Measurements from ENCODE around the gene HTR3E.

Gene HTR3E

GRCh38 chr3:184081116-184081830 is 15.6 kb upstream of the HTR3E start:
- H3K9me3 ChIP-seq (ENCODE audit: insufficient read depth, low read length): peaks cover 17% of the 10 kb centered on the region
- no peak for TF ChIP-seq YY1 (IDR thresholded peaks at IDR 0.05; ENCODE audit: insufficient read depth, insufficient read length)

GRCh38 chr3:184082034-184082433 is 14.8 kb upstream of the HTR3E start:
- Histone ChIP-seq H3K4me3 (ENCODE audit: insufficient read length, low read depth) (no peak overlapping the region), H3K9me3 (ENCODE audit: insufficient read depth, low read length) (peaks cover 17% of the 10 kb centered on the region), H3K36me3 (ENCODE audit: insufficient read depth, insufficient read length, low read length) (no peaks in the 10 kb centered on the region), H3K9ac (ENCODE audit: insufficient read length, low read depth) (no peak overlapping the region), H3K4me1 (ENCODE audit: insufficient read depth, insufficient read length) (no peaks in the 10 kb centered on the region), H3K27me3 (ENCODE audit: insufficient read depth, insufficient read length) (no peaks in the 10 kb centered on the region)
- no peak for TF ChIP-seq YY1 (IDR thresholded peaks at IDR 0.05; ENCODE audit: insufficient read depth, insufficient read length)
- no peak for TF ChIP-seq ZNF274 (IDR thresholded peaks at IDR 0.05; ENCODE audit: low read depth, low read length)
- no peak for TF ChIP-seq SUZ12 (IDR thresholded peaks at IDR 0.05; ENCODE audit: extremely low read depth, insufficient read depth, insufficient read length)
- DNase-seq (ENCODE audit: low read depth, low spot score): no peak

More at GRCh38 chr3:184081116-184081830, 15.6 kb upstream of the HTR3E start:
- H3K36me3 ChIP-seq (ENCODE audit: insufficient read depth, insufficient read length, low read length): no peaks in the 10 kb centered on the region
- H3K4me1 ChIP-seq (ENCODE audit: insufficient read depth, insufficient read length): no peaks in the 10 kb centered on the region
- no peak overlapping the region for H3K9ac ChIP-seq (ENCODE audit: insufficient read length, low read depth)
- H3K4me3 ChIP-seq (ENCODE audit: insufficient read length, low read depth): no peak overlapping the region
- no peaks in the 10 kb centered on the region for H3K27me3 ChIP-seq (ENCODE audit: insufficient read depth, insufficient read length)
- no peak for DNase-seq (ENCODE audit: low read depth, low spot score)

GRCh38 chr3:184082465-184082864 is 14.4 kb upstream of the HTR3E start:
- TF ChIP-seq SUZ12 (IDR thresholded peaks at IDR 0.05; ENCODE audit: extremely low read depth, insufficient read depth, insufficient read length): no peak
- TF ChIP-seq ZNF274 (IDR thresholded peaks at IDR 0.05; ENCODE audit: low read depth, low read length): no peak
- TF ChIP-seq YY1 (IDR thresholded peaks at IDR 0.05; ENCODE audit: insufficient read depth, insufficient read length): no peak
- Histone ChIP-seq H3K4me1 (ENCODE audit: insufficient read depth, insufficient read length) (no peaks in the 10 kb centered on the region), H3K4me3 (ENCODE audit: insufficient read length, low read depth) (no peak overlapping the region), H3K27me3 (ENCODE audit: insufficient read depth, insufficient read length) (no peaks in the 10 kb centered on the region), H3K36me3 (ENCODE audit: insufficient read depth, insufficient read length, low read length) (no peaks in the 10 kb centered on the region), H3K9ac (ENCODE audit: insufficient read length, low read depth) (no peak overlapping the region), H3K9me3 (ENCODE audit: insufficient read depth, low read length) (peaks cover 17% of the 10 kb centered on the region)
- no peak for DNase-seq (ENCODE audit: low read depth, low spot score)

- no peak overlapping the region for H3K4me3 ChIP-seq (ENCODE audit: insufficient read length, low read depth)
These were observed 11.4 kb upstream of the HTR3E start for GRCh38 chr3:184085389-184085852.

GRCh38 chr3:184092199-184092598 is 4.7 kb upstream of the HTR3E start:
- Histone ChIP-seq H3K9me3 (ENCODE audit: insufficient read depth, low read length) (peaks cover 23% of the 10 kb centered on the region), H3K27me3 (ENCODE audit: insufficient read depth, insufficient read length) (no peaks in the 10 kb centered on the region), H3K9ac (ENCODE audit: insufficient read length, low read depth) (no peak overlapping the region), H3K4me3 (ENCODE audit: insufficient read length, low read depth) (no peak overlapping the region), H3K4me1 (ENCODE audit: insufficient read depth, insufficient read length) (no peaks in the 10 kb centered on the region), H3K36me3 (ENCODE audit: insufficient read depth, insufficient read length, low read length) (no peaks in the 10 kb centered on the region)
- no peak for DNase-seq (ENCODE audit: low read depth, low spot score)
- TF ChIP-seq SUZ12 (IDR thresholded peaks at IDR 0.05; ENCODE audit: extremely low read depth, insufficient read depth, insufficient read length): no peak
- no peak for TF ChIP-seq YY1 (IDR thresholded peaks at IDR 0.05; ENCODE audit: insufficient read depth, insufficient read length)
- no peak for TF ChIP-seq ZNF274 (IDR thresholded peaks at IDR 0.05; ENCODE audit: low read depth, low read length)

More at GRCh38 chr3:184085389-184085852, 11.4 kb upstream of the HTR3E start:
- peaks cover 17% of the 10 kb centered on the region for H3K9me3 ChIP-seq (ENCODE audit: insufficient read depth, low read length)
- TF ChIP-seq ZNF274 (IDR thresholded peaks at IDR 0.05; ENCODE audit: low read depth, low read length): no peak
- TF ChIP-seq YY1 (IDR thresholded peaks at IDR 0.05; ENCODE audit: insufficient read depth, insufficient read length): no peak
- no peak for TF ChIP-seq SUZ12 (IDR thresholded peaks at IDR 0.05; ENCODE audit: extremely low read depth, insufficient read depth, insufficient read length)
- DNase-seq (ENCODE audit: low read depth, low spot score): no peak
- no peak overlapping the region for H3K9ac ChIP-seq (ENCODE audit: insufficient read length, low read depth)
- no peaks in the 10 kb centered on the region for H3K27me3 ChIP-seq (ENCODE audit: insufficient read depth, insufficient read length)
- no peaks in the 10 kb centered on the region for H3K36me3 ChIP-seq (ENCODE audit: insufficient read depth, insufficient read length, low read length)
- H3K4me1 ChIP-seq (ENCODE audit: insufficient read depth, insufficient read length): no peaks in the 10 kb centered on the region

- no peak overlapping the region for H3K4me3 ChIP-seq (ENCODE audit: insufficient read length, low read depth)
- H3K36me3 ChIP-seq (ENCODE audit: insufficient read depth, insufficient read length, low read length): no peaks in the 10 kb centered on the region
- H3K9me3 ChIP-seq (ENCODE audit: insufficient read depth, low read length): peaks cover 9% of the 10 kb centered on the region
- H3K27me3 ChIP-seq (ENCODE audit: insufficient read depth, insufficient read length): no peaks in the 10 kb centered on the region
- TF ChIP-seq SUZ12 (IDR thresholded peaks at IDR 0.05; ENCODE audit: extremely low read depth, insufficient read depth, insufficient read length) (no peak), ZNF274 (IDR thresholded peaks at IDR 0.05; ENCODE audit: low read depth, low read length) (no peak), YY1 (IDR thresholded peaks at IDR 0.05; ENCODE audit: insufficient read depth, insufficient read length) (no peak)
- no peaks in the 10 kb centered on the region for H3K4me1 ChIP-seq (ENCODE audit: insufficient read depth, insufficient read length)
- DNase-seq (ENCODE audit: low read depth, low spot score): no peak
- no peak overlapping the region for H3K9ac ChIP-seq (ENCODE audit: insufficient read length, low read depth)
These were observed 692 bp downstream of the HTR3E start for GRCh38 chr3:184097556-184097955.

- H3K9ac ChIP-seq (ENCODE audit: insufficient read length, low read depth): no peak overlapping the region
- H3K27me3 ChIP-seq (ENCODE audit: insufficient read depth, insufficient read length): no peaks in the 10 kb centered on the region
- no peak for DNase-seq (ENCODE audit: low read depth, low spot score)
- H3K4me1 ChIP-seq (ENCODE audit: insufficient read depth, insufficient read length): no peaks in the 10 kb centered on the region
- no peaks in the 10 kb centered on the region for H3K36me3 ChIP-seq (ENCODE audit: insufficient read depth, insufficient read length, low read length)
- no peak overlapping the region for H3K4me3 ChIP-seq (ENCODE audit: insufficient read length, low read depth)
- TF ChIP-seq YY1 (IDR thresholded peaks at IDR 0.05; ENCODE audit: insufficient read depth, insufficient read length): no peak
- TF ChIP-seq SUZ12 (IDR thresholded peaks at IDR 0.05; ENCODE audit: extremely low read depth, insufficient read depth, insufficient read length): no peak
- TF ChIP-seq ZNF274 (IDR thresholded peaks at IDR 0.05; ENCODE audit: low read depth, low read length): no peak
- H3K9me3 ChIP-seq (ENCODE audit: insufficient read depth, low read length): no peaks in the 10 kb centered on the region
These were observed 3.2 kb downstream of the HTR3E start for GRCh38 chr3:184099806-184100686.
